ENCODE results near the gene RUSC1. TPM values are rescaled to one million over a fixed set of nuclear protein-coding genes. Genes with fewer than 3 reads are reported as not detected.

Gene RUSC1
- total RNA-seq, 1 donor from 2014 or later = 48.0 TPM

- no peaks in the 10 kb centered on the region for H3K9me3 ChIP-seq (ENCODE audit: insufficient read depth, low read depth, low read length)
- no peak for TF ChIP-seq CTCF (IDR thresholded peaks at IDR 0.05; ENCODE audit: insufficient read depth, low read depth, low read length)
- no peak for TF ChIP-seq EZH2 (IDR thresholded peaks at IDR 0.05; ENCODE audit: insufficient read depth, low read length)
- H2AFZ ChIP-seq (ENCODE audit: low read depth, low read length) = peak overlapping the region; percentile 70
- H3K79me2 ChIP-seq (ENCODE audit: insufficient read depth, low read length) = peaks cover 40% of the 10 kb centered on the region
- H3K36me3 ChIP-seq (ENCODE audit: insufficient read depth, low read length) = peaks cover 8% of the 10 kb centered on the region
- H3K4me1 Mint-ChIP-seq (ENCODE audit: low read depth, unreplicated experiment) = peaks cover 17% of the 10 kb centered on the region
- H3K36me3 Mint-ChIP-seq (ENCODE audit: low read depth, unreplicated experiment) = peaks cover 8% of the 10 kb centered on the region
- H3K27ac ChIP-seq (ENCODE audit: low read depth, low read length) = peak overlapping the region; percentile 74
- no peak for FAIRE-seq
- peak; percentile 89 for DNase-seq (ENCODE audit: low read depth)
- H3K27me3 ChIP-seq (ENCODE audit: insufficient read depth, low read length) = no peaks in the 10 kb centered on the region
- no peaks in the 10 kb centered on the region for H3K9me3 Mint-ChIP-seq (ENCODE audit: unreplicated experiment)
- peak overlapping the region; percentile 85 for H3K9ac ChIP-seq (ENCODE audit: low read length)
- H3K27me3 Mint-ChIP-seq (ENCODE audit: low read depth, unreplicated experiment) = no peaks in the 10 kb centered on the region
- peaks cover 32% of the 10 kb centered on the region for H3K4me1 ChIP-seq (ENCODE audit: insufficient read depth, low read length)
- H4K20me1 ChIP-seq (ENCODE audit: insufficient read depth, low read length) = peaks cover 47% of the 10 kb centered on the region
- peak overlapping the region; percentile 12 for H3K27ac Mint-ChIP-seq (ENCODE audit: unreplicated experiment)
- H3K4me3 Mint-ChIP-seq (ENCODE audit: unreplicated experiment) = peak overlapping the region; percentile 91
- H3K4me3 ChIP-seq (ENCODE audit: insufficient read depth, low read depth, low read length) = peak overlapping the region; percentile 80
- H3K4me2 ChIP-seq (ENCODE audit: low read length) = peak overlapping the region; percentile 99
Measured at GRCh38 chr1:155324037-155324716, 3.5 kb downstream of the RUSC1 start.

GRCh38 chr1:155324717-155325602 lies 4.3 kb downstream of the RUSC1 start:
- Histone ChIP-seq H3K9ac (ENCODE audit: low read length) (peak overlapping the region; percentile 85), H3K4me2 (ENCODE audit: low read length) (peak overlapping the region; percentile 99), H4K20me1 (ENCODE audit: insufficient read depth, low read length) (peaks cover 47% of the 10 kb centered on the region), H3K4me3 (ENCODE audit: insufficient read depth, low read depth, low read length) (peak overlapping the region; percentile 80), H3K27ac (ENCODE audit: low read depth, low read length) (peak overlapping the region; percentile 32), H2AFZ (ENCODE audit: low read depth, low read length) (peak overlapping the region; percentile 58), H3K36me3 (ENCODE audit: insufficient read depth, low read length) (peaks cover 6% of the 10 kb centered on the region), H3K79me2 (ENCODE audit: insufficient read depth, low read length) (peaks cover 40% of the 10 kb centered on the region), H3K9me3 (ENCODE audit: insufficient read depth, low read depth, low read length) (no peaks in the 10 kb centered on the region), H3K27me3 (ENCODE audit: insufficient read depth, low read length) (no peaks in the 10 kb centered on the region), H3K4me1 (ENCODE audit: insufficient read depth, low read length) (peaks cover 32% of the 10 kb centered on the region)
- Mint-ChIP-seq H3K36me3 (ENCODE audit: low read depth, unreplicated experiment) (peaks cover 9% of the 10 kb centered on the region), H3K4me1 (ENCODE audit: low read depth, unreplicated experiment) (peaks cover 17% of the 10 kb centered on the region), H3K27me3 (ENCODE audit: low read depth, unreplicated experiment) (no peaks in the 10 kb centered on the region), H3K27ac (ENCODE audit: unreplicated experiment) (peak overlapping the region; percentile 58), H3K9me3 (ENCODE audit: unreplicated experiment) (no peaks in the 10 kb centered on the region), H3K4me3 (ENCODE audit: unreplicated experiment) (peak overlapping the region; percentile 91)
- DNase-seq (ENCODE audit: low read depth) = no peak
- TF ChIP-seq EZH2 (IDR thresholded peaks at IDR 0.05; ENCODE audit: insufficient read depth, low read length) (no peak), CTCF (IDR thresholded peaks at IDR 0.05; ENCODE audit: insufficient read depth, low read depth, low read length) (peak; percentile 16)
- no peak for FAIRE-seq

All from astrocyte (in vitro differentiated cells and primary cell).